ENCODE data around the gene SH3BGRL3. TPM values are rescaled to one million over a fixed set of nuclear protein-coding genes. Genes with fewer than 3 reads are reported as not detected.
A peak's percentile ranks its signal among the peaks of the same experiment; 100 is the strongest.

Gene SH3BGRL3
- polyA plus RNA-seq, 2 donors = 170 to 299 TPM

GRCh38 chr1:26259005-26259404 is 20.9 kb upstream of the SH3BGRL3 start:
- H3K4me3 ChIP-seq (ENCODE audit: low read depth in 1 of 2, low read length in 2 of 2) = no peak overlapping the region
- H3K4me1 ChIP-seq (ENCODE audit: control insufficient read depth in 2 of 2, insufficient read depth in 2 of 2, low read length in 1 of 2) = no peaks in the 10 kb centered on the region
- H3K36me3 ChIP-seq (ENCODE audit: control insufficient read depth in 2 of 2, insufficient read depth in 2 of 2, low read length in 1 of 2) = peaks cover 0 to 16% of the 10 kb centered on the region in 2 donors
- H3K27me3 ChIP-seq (ENCODE audit: control insufficient read depth in 1 of 2, insufficient read depth in 2 of 2, low read length in 2 of 2) = no peaks in the 10 kb centered on the region
- 85 to 92% methylated on average over 2 of the region's 2 CpGs for WGBS, 2 donors
- no peak overlapping the region for H3K27ac ChIP-seq (ENCODE audit: low read depth in 2 of 2, low read length in 1 of 2)
- no peaks in the 10 kb centered on the region for H3K9me3 ChIP-seq (ENCODE audit: control insufficient read depth in 2 of 2, insufficient read depth in 1 of 2, low read depth in 1 of 2, low read length in 1 of 2)

DNA sequence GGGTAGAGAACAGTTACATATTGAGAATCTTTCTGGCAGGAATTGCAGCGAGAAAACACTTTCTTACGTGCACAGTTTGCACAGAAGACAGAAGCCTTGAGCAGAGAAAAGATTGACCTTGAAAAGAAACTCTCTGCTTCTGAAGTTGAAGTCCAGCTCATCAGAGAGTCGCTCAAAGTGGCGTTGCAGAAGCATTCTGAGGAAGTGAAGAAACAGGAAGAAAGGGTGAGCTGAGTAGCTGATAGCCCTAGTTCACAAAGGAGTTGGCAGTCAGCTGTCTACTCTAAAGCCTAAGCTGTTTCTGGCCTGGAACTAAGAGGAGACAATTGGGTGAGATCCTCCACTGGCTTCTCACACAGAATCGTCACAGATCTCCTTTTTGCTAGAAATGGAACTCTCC is 20.3 kb upstream of the SH3BGRL3 start:
- Histone ChIP-seq H3K27ac (ENCODE audit: low read depth in 2 of 2, low read length in 1 of 2) (no peak overlapping the region), H3K4me3 (ENCODE audit: low read depth in 1 of 2, low read length in 2 of 2) (no peak overlapping the region), H3K9me3 (ENCODE audit: control insufficient read depth in 2 of 2, insufficient read depth in 1 of 2, low read depth in 1 of 2, low read length in 1 of 2) (no peaks in the 10 kb centered on the region), H3K27me3 (ENCODE audit: control insufficient read depth in 1 of 2, insufficient read depth in 2 of 2, low read length in 2 of 2) (no peaks in the 10 kb centered on the region), H3K4me1 (ENCODE audit: control insufficient read depth in 2 of 2, insufficient read depth in 2 of 2, low read length in 1 of 2) (no peaks in the 10 kb centered on the region), H3K36me3 (ENCODE audit: control insufficient read depth in 2 of 2, insufficient read depth in 2 of 2, low read length in 1 of 2) (peaks cover 0 to 16% of the 10 kb centered on the region in 2 donors)
- 90 to 97% methylated on average over 5 of the region's 5 CpGs for WGBS, 2 donors

GRCh38 chr1:26263212-26263611 is 16.7 kb upstream of the SH3BGRL3 start:
- Histone ChIP-seq H3K4me1 (ENCODE audit: control insufficient read depth in 2 of 2, insufficient read depth in 2 of 2, low read length in 1 of 2) (no peaks in the 10 kb centered on the region), H3K36me3 (ENCODE audit: control insufficient read depth in 2 of 2, insufficient read depth in 2 of 2, low read length in 1 of 2) (peaks cover 0 to 12% of the 10 kb centered on the region in 2 donors), H3K27ac (ENCODE audit: low read depth in 2 of 2, low read length in 1 of 2) (no peak overlapping the region), H3K4me3 (ENCODE audit: low read depth in 1 of 2, low read length in 2 of 2) (no peak overlapping the region), H3K9me3 (ENCODE audit: control insufficient read depth in 2 of 2, insufficient read depth in 1 of 2, low read depth in 1 of 2, low read length in 1 of 2) (peaks cover 0 to 1% of the 10 kb centered on the region in 2 donors), H3K27me3 (ENCODE audit: control insufficient read depth in 1 of 2, insufficient read depth in 2 of 2, low read length in 2 of 2) (no peaks in the 10 kb centered on the region)
- WGBS, 2 donors = 91 to 92% methylated on average over 5 of the region's 5 CpGs

GRCh38 chr1:26265405-26265804 is 14.5 kb upstream of the SH3BGRL3 start:
- Histone ChIP-seq H3K4me1 (ENCODE audit: control insufficient read depth in 2 of 2, insufficient read depth in 2 of 2, low read length in 1 of 2) (no peaks in the 10 kb centered on the region), H3K27ac (ENCODE audit: low read depth in 2 of 2, low read length in 1 of 2) (no peak overlapping the region), H3K27me3 (ENCODE audit: control insufficient read depth in 1 of 2, insufficient read depth in 2 of 2, low read length in 2 of 2) (no peaks in the 10 kb centered on the region), H3K4me3 (ENCODE audit: low read depth in 1 of 2, low read length in 2 of 2) (no peak overlapping the region), H3K9me3 (ENCODE audit: control insufficient read depth in 2 of 2, insufficient read depth in 1 of 2, low read depth in 1 of 2, low read length in 1 of 2) (peaks cover 3 to 4% of the 10 kb centered on the region in 2 donors), H3K36me3 (ENCODE audit: control insufficient read depth in 2 of 2, insufficient read depth in 2 of 2, low read length in 1 of 2) (peaks cover 0 to 6% of the 10 kb centered on the region in 2 donors)
- WGBS, 2 donors = 97 to 98% methylated on average over 1 of the region's 1 CpG

- H3K36me3 ChIP-seq (ENCODE audit: control insufficient read depth in 2 of 2, insufficient read depth in 2 of 2, low read length in 1 of 2) = peaks cover 6 to 7% of the 10 kb centered on the region in 2 donors
- H3K4me3 ChIP-seq (ENCODE audit: low read depth in 1 of 2, low read length in 2 of 2) = no peak overlapping the region
Measured at GRCh38 chr1:26268290-26269197, 11.3 kb upstream of the SH3BGRL3 start.

DNA sequence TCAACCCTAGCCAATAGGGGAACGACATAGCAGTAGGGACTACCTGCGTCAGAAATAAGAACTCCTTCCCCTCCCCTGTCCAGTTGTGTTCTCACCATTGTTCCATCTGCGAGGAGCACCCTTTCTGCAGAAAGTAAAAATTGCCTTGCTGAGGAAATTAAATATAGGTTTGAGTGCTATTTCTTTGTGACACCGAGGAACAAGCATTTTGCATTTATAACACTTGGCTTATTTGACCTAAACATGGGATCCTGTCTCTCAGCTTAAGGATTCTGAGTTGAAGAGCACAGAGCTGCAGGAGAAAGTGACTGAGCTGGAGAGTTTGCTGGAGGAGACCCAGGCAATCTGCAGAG is 10.7 kb upstream of the SH3BGRL3 start:
- WGBS, 2 donors = 98% methylated on average over 4 of the region's 4 CpGs
- Histone ChIP-seq H3K27me3 (ENCODE audit: control insufficient read depth in 1 of 2, insufficient read depth in 2 of 2, low read length in 2 of 2) (no peaks in the 10 kb centered on the region), H3K27ac (ENCODE audit: low read depth in 2 of 2, low read length in 1 of 2) (no peak overlapping the region), H3K4me1 (ENCODE audit: control insufficient read depth in 2 of 2, insufficient read depth in 2 of 2, low read length in 1 of 2) (no peaks in the 10 kb centered on the region), H3K9me3 (ENCODE audit: control insufficient read depth in 2 of 2, insufficient read depth in 1 of 2, low read depth in 1 of 2, low read length in 1 of 2) (peaks cover 3 to 4% of the 10 kb centered on the region in 2 donors), H3K4me3 (ENCODE audit: low read depth in 1 of 2, low read length in 2 of 2) (no peak overlapping the region), H3K36me3 (ENCODE audit: control insufficient read depth in 2 of 2, insufficient read depth in 2 of 2, low read length in 1 of 2) (peaks cover 6 to 7% of the 10 kb centered on the region in 2 donors)

More at GRCh38 chr1:26268290-26269197, 11.3 kb upstream of the SH3BGRL3 start:
- H3K4me1 ChIP-seq (ENCODE audit: control insufficient read depth in 2 of 2, insufficient read depth in 2 of 2, low read length in 1 of 2) = no peaks in the 10 kb centered on the region
- peaks cover 3 to 4% of the 10 kb centered on the region in 2 donors for H3K9me3 ChIP-seq (ENCODE audit: control insufficient read depth in 2 of 2, insufficient read depth in 1 of 2, low read depth in 1 of 2, low read length in 1 of 2)
- no peak overlapping the region for H3K27ac ChIP-seq (ENCODE audit: low read depth in 2 of 2, low read length in 1 of 2)
- 86 to 94% methylated on average over 9 of the region's 9 CpGs for WGBS, 2 donors
- H3K27me3 ChIP-seq (ENCODE audit: control insufficient read depth in 1 of 2, insufficient read depth in 2 of 2, low read length in 2 of 2) = no peaks in the 10 kb centered on the region

GRCh38 chr1:26274801-26275425 is 5.0 kb upstream of the SH3BGRL3 start:
- peaks cover 4 to 7% of the 10 kb centered on the region in 2 donors for H3K36me3 ChIP-seq (ENCODE audit: control insufficient read depth in 2 of 2, insufficient read depth in 2 of 2, low read length in 1 of 2)
- peaks cover 0 to 28% of the 10 kb centered on the region in 2 donors for H3K4me1 ChIP-seq (ENCODE audit: control insufficient read depth in 2 of 2, insufficient read depth in 2 of 2, low read length in 1 of 2)
- 65 to 68% methylated on average over 11 of the region's 11 CpGs for WGBS, 2 donors

GRCh38 chr1:26275580-26276431 is 4.1 kb upstream of the SH3BGRL3 start:
- Histone ChIP-seq H3K27ac (ENCODE audit: low read depth in 2 of 2, low read length in 1 of 2) (peak overlapping the region; percentile 99), H3K36me3 (ENCODE audit: control insufficient read depth in 2 of 2, insufficient read depth in 2 of 2, low read length in 1 of 2) (peaks cover 4 to 7% of the 10 kb centered on the region in 2 donors), H3K27me3 (ENCODE audit: control insufficient read depth in 1 of 2, insufficient read depth in 2 of 2, low read length in 2 of 2) (no peaks in the 10 kb centered on the region), H3K9me3 (ENCODE audit: control insufficient read depth in 2 of 2, insufficient read depth in 1 of 2, low read depth in 1 of 2, low read length in 1 of 2) (no peaks in the 10 kb centered on the region), H3K4me3 (ENCODE audit: low read depth in 1 of 2, low read length in 2 of 2) (no peak overlapping the region), H3K4me1 (ENCODE audit: control insufficient read depth in 2 of 2, insufficient read depth in 2 of 2, low read length in 1 of 2) (peaks cover 0 to 31% of the 10 kb centered on the region in 2 donors)
- 9 to 19% methylated on average over 3 of the region's 3 CpGs for WGBS, 2 donors

More at GRCh38 chr1:26274801-26275425, 5.0 kb upstream of the SH3BGRL3 start:
- Histone ChIP-seq H3K27me3 (ENCODE audit: control insufficient read depth in 1 of 2, insufficient read depth in 2 of 2, low read length in 2 of 2) (no peaks in the 10 kb centered on the region), H3K4me3 (ENCODE audit: low read depth in 1 of 2, low read length in 2 of 2) (no peak overlapping the region), H3K9me3 (ENCODE audit: control insufficient read depth in 2 of 2, insufficient read depth in 1 of 2, low read depth in 1 of 2, low read length in 1 of 2) (no peaks in the 10 kb centered on the region), H3K27ac (ENCODE audit: low read depth in 2 of 2, low read length in 1 of 2) (peak overlapping the region; percentile 99)

GRCh38 chr1:26276432-26276838 is 3.5 kb upstream of the SH3BGRL3 start:
- peaks cover 2 to 10% of the 10 kb centered on the region in 2 donors for H3K36me3 ChIP-seq (ENCODE audit: control insufficient read depth in 2 of 2, insufficient read depth in 2 of 2, low read length in 1 of 2)
- H3K27me3 ChIP-seq (ENCODE audit: control insufficient read depth in 1 of 2, insufficient read depth in 2 of 2, low read length in 2 of 2) = no peaks in the 10 kb centered on the region
- peaks cover 0 to 36% of the 10 kb centered on the region in 2 donors for H3K4me1 ChIP-seq (ENCODE audit: control insufficient read depth in 2 of 2, insufficient read depth in 2 of 2, low read length in 1 of 2)
- H3K27ac ChIP-seq (ENCODE audit: low read depth in 2 of 2, low read length in 1 of 2) = peak overlapping the region; percentile 99
- 42 to 49% methylated on average over 2 of the region's 2 CpGs for WGBS, 2 donors
- H3K4me3 ChIP-seq (ENCODE audit: low read depth in 1 of 2, low read length in 2 of 2) = no peak overlapping the region
- H3K9me3 ChIP-seq (ENCODE audit: control insufficient read depth in 2 of 2, insufficient read depth in 1 of 2, low read depth in 1 of 2, low read length in 1 of 2) = no peaks in the 10 kb centered on the region
